HG02870 (cell line): ENCODE results near the gene SSH2.
"Not testable (repeated sequence)": the region's sequence is repeated elsewhere in the genome, so short reads cannot be mapped to it uniquely, and the experiment has no call there.

Experiments
- ATAC-seq: cut with Tn5 transposase; IDR thresholded peaks from one replicate; pipeline ENCODE4 v1.9.1; 2021; ENCODE audit warnings: mild to moderate bottlenecking, moderate library complexity; ENCODE audit not compliant: unreplicated experiment

SSH2 gene

DNA sequence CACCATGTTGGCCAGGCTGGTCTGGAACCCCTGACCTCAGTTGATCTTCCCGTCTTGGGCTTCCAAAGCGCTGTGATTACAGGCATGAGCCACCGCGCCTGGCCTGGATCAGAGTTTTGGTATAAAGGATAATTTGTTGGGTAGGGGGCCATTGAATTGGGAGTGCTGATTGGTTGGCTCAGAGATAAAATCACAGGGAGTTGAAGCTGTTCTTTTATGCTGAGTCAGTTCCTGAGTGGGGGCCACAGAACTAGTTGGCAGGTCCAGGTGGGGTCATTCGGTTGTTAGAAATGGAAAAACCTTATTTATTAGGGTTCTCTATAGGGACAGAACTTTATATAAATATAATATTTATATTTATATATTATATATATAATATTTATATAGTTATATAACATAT is 147.1 kb downstream of the SSH2 start:
- ATAC-seq = no peak

DNA sequence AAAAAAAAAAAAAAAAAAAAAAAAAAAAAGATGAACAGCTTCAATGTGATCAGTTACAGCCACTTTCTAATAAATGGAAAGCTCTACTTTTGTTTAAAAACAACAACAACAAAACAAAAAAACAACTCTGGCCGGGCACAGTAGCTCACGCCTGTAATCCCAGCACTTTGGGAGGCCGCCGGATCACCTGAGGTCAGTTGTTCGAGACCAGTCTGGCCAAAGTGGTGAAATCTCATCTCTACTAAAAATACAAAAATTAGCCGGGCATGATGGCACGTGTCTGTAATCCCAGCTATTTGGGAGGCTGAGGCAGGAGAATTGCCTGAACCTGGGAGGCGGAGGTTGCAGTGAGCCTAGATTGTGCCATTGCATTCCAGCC is 150.2 kb downstream of the SSH2 start:
- not testable (repeated sequence) for ATAC-seq

DNA sequence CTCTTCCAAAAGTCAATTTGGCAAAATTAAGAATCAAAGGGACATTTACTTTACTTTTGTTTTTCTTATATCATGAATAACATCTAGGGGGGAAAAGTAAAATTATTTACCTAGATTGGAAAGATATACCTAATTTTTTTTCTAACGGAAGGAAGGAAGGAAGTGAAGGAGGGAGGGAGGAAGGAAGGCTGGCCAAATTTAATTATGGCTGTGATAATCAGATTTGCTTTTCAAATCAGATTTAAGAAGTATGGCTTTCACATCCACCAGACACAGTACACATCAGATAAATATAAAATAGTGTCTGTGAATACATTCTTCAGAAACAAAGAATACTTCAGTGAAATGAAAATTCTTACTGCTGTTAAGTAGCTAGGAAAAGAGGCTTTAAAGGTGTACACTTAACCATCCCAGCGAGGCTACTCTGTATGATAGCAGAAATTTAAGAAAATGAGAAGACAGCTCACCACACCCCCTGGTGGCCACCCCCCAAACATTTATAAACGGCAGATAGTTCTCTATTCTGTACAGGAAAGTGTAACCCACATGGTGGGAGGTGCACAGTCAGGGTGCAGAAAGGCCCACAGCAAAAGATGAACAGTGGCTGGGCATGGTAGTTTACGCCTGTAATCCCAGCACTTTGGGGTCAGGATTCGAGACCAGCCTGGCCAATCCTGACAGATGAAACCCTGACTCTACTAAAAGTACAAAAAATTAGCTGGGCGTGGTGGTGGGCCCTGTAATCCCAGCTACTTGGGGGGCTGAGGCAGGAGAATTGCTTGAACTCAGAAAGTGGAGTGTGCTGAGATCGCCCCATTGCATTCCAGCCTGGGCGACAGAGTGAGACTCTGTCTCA is 150.8 kb downstream of the SSH2 start:
- no peak for ATAC-seq

DNA sequence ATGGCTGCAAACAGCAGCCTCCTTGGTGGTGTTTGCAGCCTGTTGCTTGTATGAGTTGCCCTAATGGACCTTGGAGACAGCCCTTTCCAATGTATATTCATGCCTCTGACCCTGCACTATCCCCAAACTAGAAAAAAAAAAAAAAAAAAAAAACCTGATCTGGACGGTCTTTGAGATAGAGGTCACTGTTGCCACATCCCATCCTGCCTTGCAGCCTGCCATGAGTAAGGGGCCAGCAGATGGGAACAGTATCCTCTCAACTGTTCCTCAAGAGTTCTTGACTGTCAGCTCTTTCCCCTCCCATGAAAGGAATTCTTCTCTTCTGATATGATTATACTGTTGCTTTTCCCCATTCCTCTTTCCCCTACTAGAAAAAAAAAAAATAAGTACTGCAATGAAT is 152.4 kb downstream of the SSH2 start:
- ATAC-seq = no peak

DNA sequence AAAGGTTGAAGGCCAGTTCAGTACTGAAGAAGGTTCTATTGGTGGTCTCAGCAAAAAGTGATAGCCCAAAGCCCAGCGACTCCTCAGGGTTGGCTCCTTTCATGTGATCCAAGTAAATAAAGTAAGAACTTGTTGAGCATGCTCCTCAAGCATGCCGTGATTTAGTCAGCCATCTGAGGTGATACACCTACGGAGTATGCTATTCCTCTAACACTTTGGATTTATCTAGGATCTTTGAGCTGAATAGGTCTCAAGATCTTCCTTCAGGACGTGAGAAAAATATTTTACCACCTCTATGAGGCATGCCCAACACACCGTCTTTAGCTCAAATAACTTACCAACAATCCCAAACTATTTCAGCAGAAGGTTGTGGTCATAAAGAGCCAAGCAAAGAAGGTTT is 154.0 kb downstream of the SSH2 start:
- ATAC-seq = no peak

DNA sequence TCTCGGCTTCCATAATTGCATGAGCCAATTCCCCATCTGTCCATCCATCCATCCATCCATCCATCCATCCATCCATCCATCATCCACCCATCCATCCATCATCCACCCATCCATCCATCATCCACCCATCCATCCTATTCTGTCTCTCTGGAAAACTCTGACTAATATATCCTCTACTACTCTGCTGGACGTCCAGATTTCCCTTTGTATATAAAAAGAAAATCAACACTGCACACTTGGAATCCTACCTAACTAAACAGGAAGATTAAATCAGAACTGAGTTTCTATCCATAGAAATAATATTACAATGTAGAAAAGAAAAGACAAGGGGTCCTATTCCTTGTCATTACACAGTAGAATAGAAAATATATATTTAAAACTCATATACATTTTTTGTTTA is 157.0 kb downstream of the SSH2 start:
- no peak for ATAC-seq

DNA sequence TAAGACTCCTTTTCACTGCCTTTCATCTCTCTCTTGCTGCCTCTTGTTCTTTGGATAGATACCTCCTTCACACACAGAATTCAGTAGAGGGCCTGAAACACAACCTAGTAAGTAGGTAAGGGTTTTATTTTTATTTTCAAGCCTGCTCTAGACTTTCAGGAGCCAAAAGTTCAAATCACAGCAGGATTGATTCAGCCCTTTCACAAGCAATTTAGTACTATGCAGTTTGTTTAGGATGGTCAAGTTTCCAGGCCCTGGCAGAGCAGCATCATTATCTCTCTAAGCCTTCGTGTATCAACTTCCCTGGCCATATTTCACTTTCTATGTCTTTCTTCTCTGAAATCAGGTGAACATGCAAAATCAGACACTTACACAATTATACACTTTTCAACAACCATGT is 158.5 kb downstream of the SSH2 start:
- no peak for ATAC-seq

DNA sequence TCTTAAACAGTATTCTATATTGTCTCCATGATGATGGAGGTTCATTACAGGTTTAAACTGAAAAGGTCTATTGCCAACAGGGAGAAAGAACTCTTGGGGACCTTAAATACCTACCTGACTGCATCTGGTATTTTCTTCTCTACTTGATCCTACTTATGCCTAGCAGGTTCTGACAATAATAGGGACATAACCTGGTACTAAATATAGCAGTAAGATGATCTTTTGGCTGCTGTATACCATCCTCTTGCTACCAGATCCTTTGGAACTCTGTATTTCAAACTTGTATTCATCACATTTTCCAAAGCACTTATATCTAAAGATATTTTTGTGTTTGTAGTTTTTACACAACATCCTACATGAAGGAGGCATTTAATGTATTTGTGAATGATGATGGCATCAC is 160.8 kb downstream of the SSH2 start:
- ATAC-seq = no peak

DNA sequence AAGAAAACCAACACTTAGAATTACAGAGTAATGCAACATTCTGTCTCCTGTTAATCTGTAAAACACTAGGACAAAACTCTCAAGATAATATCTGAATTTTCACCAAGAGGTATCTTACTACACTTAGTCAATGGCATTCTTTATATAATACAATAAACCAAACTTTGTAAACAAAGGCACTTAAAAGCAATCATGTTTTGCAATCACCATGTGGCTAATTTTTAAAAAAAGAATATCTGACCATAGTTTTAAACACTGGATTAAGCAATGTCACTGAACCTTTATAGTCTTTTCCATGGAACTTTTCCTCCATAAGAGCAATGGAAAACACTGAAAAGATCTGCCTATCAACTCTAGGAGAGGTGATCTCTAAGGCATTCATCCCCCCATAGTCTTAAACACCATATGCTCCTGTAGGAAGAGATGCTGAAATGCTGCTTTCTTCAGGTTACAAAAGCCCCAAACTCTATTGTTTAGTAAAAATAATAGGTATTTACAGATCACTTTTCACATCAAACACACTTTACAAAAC is 163.2 kb downstream of the SSH2 start:
- ATAC-seq = no peak

DNA sequence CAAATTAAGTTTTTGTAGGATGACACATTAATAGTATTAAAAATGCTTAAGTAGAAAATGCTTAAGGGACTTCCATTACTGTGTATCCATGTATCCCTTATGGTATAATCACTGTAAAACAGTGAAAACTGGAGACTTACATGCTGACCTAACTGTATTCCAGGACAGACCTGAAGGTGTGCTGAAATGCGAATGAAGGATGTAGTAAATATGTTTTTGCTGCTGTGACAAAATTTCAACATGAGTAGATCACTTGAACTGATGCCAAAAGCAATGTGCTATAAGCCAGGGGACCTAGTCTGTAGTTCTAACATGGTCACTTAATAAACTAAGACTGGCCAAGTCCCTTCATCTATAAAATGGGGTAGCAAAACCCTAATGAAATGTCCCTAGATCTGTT is 165.3 kb downstream of the SSH2 start:
- no peak for ATAC-seq

DNA sequence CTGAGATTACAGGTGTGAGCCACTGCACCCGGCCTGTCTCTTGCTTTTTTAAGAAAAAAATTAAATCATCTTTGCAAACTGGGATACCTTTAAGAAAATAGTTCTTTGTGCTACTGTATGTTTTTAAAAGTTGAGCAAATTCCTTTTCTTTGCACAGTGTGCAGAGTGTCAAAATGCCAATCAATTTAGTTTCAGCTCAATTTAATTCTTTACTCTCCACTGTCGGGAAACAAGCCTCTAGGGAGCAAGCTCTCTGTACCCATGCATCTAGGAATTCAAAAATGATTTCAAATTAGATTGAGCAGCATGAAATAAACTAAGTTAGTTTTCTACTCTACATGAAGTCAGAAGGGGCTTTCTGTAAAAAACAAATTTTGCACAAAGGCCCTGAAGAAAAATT is 165.8 kb downstream of the SSH2 start:
- no peak for ATAC-seq

DNA sequence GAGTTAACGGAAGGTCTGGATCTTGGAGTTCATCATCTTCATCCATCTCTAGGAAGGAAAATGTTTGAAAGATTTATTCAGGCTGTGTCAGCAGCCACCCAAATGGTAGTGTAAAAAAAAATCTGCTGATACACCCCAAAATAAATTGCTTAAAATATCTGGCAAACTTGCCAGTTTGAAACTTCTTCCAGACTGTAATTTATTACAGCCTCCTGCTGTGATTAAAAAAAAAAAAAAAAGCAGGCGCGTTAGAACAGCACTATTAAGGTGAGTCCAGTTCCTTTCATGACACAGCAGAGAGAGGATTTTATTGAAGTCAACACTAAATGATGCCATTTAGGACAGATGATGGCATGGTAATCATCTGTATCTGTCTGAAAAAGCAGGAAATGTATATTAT is 166.8 kb downstream of the SSH2 start:
- ATAC-seq = no peak

DNA sequence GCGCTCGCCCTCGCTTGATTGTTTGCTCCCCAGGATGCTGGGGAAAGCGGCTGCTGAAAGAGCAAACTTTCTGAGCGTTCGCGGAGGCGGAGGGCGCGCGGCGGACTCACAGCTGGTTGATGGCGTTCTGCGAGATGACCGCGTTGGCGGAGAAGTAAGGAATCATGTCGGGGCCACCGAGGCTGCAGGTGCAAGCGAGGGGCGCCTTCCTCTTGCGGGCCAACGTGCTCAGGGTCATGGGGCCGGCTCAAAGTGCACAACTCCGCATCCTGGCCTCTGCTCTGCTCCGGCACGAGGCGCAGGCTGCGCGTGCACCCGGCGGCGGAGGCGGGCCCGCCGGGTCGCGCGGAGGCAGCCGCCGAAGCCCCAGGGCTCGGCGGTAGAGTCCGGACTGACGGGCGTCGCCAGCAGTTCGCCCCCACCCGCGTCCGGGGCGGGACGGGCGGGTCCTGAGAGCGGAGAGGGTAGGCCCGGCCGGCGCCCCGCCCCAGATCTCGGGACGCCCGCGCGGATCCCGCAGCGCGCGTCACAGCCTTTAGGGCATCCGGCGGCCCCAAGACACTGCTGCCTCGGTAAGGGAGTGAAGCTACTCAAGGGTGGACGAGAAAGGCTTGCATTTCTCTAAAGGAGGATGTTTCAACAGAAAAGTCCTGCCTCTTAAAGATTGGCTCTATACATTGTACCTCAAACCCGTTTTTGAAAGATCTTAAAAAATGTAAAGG is 168.8 kb downstream of the SSH2 start:
- peak; percentile 80 for ATAC-seq

DNA sequence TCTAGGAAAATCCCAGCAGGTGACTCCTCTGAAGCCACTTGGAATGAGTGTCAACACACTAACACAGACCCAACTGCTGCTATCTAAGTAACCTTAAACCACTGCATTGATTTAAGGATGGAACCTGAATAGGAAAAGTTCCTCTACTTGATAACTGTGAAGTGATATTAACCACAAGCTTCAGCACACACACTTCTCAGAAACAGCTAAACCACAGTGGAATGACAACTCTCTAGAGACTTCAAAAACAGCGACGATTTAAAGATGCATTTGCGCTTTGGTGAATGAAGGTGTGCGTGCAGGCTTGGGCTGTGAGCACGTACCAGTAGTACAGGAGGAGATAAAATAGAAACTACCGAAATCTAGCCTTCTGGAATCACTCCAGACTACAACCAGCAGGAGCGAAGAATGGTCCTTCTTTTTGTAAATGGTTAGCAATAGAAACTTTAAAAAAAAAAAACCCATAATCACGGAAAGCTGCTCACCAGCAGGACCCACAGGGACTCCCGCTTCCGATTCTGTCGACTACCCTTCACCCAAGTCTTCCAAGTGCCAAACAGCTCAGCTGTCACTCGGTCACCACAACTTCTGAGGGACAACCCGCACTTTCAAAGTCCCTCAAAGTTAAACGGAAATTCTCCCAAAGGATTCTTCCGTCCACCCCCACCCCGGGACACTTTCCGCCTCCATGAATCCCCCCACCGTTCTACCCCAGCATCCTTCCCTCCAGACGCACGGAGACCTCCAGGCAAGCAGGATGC is 169.6 kb downstream of the SSH2 start:
- ATAC-seq = peak; percentile 50

DNA sequence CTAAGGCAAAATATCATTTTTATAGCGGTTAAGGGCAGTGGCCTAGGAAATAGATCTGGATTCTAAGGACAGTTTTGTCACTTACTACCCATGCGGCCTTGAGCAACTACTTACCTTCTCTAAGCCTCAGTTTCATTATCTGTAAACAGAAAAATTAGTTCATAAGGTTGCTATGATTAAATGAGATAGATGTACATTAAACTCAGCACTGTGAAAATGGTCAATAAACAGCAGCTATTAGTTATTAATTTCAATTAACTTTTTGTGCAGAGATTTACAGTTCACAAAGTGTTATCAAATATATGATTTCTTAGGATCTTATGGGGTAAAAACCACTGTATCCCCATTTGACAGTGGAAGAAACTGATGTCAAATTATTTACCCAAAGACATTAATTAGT is 171.8 kb downstream of the SSH2 start:
- ATAC-seq = no peak

DNA sequence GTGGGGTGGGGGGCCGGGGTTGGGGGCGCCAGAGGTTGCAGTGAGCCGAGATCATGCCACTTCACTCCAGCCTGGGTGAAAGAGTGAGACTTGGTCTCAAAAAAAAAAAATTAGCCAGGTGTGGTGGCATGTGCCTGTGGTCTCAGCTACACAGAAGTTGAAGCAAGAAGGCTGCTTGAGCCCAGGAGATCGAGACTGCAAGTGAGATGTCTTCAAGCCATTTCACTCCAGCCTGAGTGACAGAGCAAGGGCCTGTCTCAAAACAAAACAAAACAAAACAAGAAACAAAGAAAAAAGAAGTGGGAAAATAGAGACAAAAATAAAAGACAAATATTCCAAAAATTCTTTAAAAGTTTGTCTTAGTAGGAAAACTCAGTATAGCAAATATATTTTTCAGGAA is 172.2 kb downstream of the SSH2 start:
- no peak for ATAC-seq

DNA sequence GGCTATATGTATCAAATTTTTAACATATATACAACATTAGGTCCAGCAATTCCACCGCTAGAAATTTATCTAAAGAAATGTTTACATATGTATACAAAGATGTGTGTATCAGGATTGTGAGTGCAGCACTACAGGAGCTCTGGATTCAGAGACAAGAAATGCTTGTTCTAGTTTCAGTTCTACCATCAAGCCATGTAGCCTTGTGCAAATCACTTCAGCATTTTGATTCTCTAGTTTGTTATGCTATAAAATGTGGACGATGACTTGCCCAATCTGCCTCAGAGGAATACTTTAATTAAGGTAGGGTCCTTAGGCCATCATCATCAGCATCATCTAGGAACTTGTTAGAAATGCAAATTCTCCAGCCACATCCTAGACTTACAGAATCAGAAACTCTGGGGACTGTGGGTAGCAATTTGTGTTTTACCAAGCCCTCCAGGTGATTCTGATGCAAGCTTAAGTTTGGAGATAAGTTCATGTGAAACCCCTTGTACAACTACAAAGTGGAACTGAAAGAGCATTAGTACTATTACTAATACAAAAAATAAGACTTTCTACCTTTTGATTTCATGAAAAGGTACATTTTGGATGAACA is 176.1 kb downstream of the SSH2 start:
- peak; percentile 80 for ATAC-seq

DNA sequence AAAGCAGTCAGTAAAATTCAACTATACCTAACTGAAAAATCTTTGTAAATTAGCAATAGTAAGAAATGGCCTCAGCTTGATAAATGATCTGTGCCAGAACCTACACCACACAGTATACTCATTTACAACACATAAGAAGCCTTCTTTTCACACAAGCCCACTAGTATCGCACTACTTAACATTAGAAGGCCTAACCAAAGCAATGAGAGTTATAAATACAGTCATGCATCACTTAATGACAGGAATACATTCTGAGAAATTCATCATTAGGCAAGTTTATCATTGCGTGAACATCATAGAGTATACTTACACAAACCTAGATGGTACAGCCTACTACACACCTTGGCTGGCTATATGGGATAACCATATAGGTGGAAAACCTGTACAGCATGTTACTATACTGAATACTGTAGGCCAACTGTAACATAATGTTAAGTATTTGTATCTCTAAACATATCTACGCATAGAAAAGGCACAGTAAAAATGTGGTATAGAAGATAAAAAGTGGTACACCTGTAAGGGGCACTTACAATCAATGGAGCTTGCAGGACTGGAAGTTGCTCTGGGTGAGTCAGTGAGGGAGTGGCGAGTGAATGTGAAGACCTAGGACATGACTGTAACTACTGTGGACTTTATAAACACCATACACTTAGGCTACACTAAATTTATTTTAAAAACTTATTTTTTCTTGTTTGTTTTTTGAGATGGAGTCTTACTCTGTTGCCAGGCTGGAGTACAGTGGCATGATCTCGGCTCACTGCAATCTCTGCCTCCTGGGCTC is 180.8 kb downstream of the SSH2 start:
- ATAC-seq = no peak

DNA sequence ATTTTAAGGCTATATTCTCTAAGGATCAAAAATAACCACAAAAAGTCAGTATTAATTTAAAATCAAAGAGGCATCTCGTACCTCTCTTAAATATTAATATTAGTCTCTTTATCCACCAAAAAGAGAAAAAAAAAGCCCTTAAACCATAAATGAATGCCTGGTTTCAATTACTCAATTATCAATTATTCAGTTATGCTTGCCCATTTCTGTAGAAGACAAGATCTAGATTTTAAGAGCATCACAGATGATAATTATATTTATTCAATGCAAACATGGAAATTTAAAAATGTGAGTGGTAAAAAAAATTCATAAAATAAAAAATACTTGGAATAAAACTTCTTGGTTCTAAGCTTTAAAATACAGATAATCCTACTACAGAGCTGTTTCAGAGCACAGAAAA is 181.6 kb downstream of the SSH2 start:
- no peak for ATAC-seq

DNA sequence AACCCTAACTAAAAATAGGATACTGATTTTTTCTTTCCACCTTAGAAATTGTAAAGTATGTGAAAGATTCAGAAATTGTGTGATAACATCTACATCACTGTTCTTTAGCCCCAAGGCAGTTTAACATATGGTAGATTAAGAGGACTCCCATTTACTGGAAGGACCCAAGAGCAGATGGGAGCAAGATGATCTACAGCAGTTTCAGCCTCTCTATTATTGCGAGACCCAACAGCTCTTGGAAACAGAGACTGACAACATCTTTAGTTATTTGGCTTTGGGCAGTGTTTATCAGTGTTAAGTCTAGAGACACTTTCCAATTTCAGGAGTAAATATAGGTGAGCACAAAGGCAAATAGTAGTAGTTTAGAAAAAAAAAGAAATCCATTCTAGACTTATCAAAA is 182.4 kb downstream of the SSH2 start:
- no peak for ATAC-seq
